Gastrocnemius medialis (tissue), 4 donors: ENCODE measurements around the gene OR2AP1.
"Not testable (repeated sequence)": the region's sequence is repeated elsewhere in the genome, so short reads cannot be mapped to it uniquely, and the experiment has no call there.

ENCODE experiments used
- POLR2A ChIP-seq, 2 donors: fragments of 450-650 bp; IDR thresholded peaks; one replicate each; pipeline ENCODE4 v1.6.1; 2017; ENCODE audit warnings: antibody characterized with exemption in 2 of 2, mild to moderate bottlenecking in 2 of 2, moderate library complexity in 2 of 2
- TF ChIP-seq, protein P1 (sequence below), 5 experiments: fragments of 450-650 bp in 3 of 5; fragments of 200-600 bp in 2 of 5; sonication (generic) in 2 of 5; IDR thresholded peaks in 4 of 5; conservative IDR thresholded peaks in 1 of 5; 1 replicate in 4 of 5; 2 replicates in 1 of 5; pipeline ENCODE4 v1.5.1; 2016 to 2019; ENCODE audit warnings: antibody characterized with exemption in 5 of 5, mild to moderate bottlenecking in 3 of 5, moderate library complexity in 3 of 5

DNA sequence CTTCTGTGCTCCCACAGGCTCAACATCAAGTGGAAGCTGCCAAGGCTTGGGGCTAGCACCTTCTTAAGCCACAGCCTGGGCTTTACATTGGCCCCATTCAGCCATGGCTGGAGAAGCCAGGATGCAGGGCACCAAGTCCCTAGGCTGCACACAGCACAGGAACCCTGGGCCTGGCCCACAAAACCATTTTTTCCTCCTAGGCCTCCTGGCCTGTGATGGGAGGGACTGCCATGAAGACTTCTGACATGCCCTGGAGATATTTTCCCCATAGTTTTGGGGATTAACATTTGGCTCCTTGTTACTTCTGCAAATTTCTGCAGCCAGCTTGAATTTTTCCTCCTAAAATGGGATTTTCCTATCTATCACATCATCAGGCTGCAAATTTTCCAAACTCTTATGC lies 2.2 kb upstream of the OR2AP1 start:
- TF ChIP-seq, protein P1, sequence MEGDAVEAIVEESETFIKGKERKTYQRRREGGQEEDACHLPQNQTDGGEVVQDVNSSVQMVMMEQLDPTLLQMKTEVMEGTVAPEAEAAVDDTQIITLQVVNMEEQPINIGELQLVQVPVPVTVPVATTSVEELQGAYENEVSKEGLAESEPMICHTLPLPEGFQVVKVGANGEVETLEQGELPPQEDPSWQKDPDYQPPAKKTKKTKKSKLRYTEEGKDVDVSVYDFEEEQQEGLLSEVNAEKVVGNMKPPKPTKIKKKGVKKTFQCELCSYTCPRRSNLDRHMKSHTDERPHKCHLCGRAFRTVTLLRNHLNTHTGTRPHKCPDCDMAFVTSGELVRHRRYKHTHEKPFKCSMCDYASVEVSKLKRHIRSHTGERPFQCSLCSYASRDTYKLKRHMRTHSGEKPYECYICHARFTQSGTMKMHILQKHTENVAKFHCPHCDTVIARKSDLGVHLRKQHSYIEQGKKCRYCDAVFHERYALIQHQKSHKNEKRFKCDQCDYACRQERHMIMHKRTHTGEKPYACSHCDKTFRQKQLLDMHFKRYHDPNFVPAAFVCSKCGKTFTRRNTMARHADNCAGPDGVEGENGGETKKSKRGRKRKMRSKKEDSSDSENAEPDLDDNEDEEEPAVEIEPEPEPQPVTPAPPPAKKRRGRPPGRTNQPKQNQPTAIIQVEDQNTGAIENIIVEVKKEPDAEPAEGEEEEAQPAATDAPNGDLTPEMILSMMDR (IDR thresholded peaks at IDR 0.05 in 4 of 5, conservative IDR thresholded peaks at IDR 0.05 in 1 of 5), result not testable (repeated sequence)
- TF ChIP-seq POLR2A (IDR thresholded peaks at IDR 0.05), result not testable (repeated sequence)
